Measurements from ENCODE around the gene CREG2. TPM values are rescaled to one million over a fixed set of nuclear protein-coding genes. Genes with fewer than 3 reads are reported as not detected.
"Not testable (repeated sequence)": the region's sequence is repeated elsewhere in the genome, so short reads cannot be mapped to it uniquely, and the experiment has no call there.

Gene CREG2
- polyA plus RNA-seq, 3 donors = 0.68 to 0.85 (median 0.75) TPM

DNA sequence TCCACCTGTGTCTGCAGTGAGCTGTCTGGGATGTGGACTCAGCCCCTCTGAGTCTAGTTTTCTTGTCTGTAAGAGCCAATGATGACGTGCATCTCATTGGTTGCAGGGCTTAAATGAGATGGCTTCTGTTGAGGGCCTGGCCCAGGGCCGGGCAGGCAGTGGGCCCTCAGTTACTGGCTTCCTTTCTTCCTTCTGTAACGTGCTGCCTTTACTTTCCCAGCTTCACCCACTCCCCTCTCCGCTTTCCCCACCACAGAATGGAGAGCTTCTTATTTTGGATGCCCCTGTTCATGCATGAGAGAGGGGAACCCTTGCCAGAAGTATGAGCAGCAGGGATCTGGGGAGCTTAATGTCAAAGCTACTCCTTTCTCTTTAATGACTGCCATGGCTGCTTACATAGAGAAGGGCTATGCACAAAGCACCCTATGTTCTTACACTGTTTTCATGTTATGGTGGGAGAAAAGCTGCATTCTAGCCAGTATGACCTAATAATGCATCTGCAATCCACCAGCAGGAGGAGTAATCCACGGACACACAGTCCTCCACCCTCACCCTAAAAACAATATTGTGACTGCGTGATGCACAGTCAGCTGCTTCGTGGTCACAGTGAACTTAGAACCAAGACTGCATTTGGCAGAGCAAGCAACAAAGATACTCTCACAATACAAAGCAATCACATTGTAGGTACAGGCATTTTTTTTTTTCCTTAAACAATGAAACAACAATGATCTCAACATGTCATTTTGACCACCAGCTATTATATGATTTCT is 37.2 kb downstream of the CREG2 start:
- DNase-seq (ENCODE audit: low read depth in 3 of 3, low spot score in 2 of 3) = no peak

DNA sequence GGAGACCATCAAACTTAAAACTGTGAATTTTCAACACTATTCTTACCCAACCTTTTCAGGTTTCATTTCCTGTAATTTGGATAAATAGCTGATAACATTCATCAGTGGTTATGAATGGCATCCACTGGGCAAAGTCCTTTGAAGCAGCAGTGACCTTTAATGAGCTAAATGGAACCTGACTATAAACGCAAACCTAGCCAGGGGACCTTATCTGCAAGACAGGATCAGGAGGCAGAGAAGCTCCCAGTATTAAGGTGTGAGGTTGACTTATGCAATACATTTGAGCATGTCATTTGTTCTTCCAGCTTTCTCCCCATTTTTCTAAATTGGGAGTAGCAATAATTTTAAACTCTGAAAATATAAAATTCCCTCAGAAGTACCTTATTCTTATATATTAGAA is 38.4 kb downstream of the CREG2 start:
- DNase-seq (ENCODE audit: low read depth in 3 of 3, low spot score in 2 of 3) = no peak

DNA sequence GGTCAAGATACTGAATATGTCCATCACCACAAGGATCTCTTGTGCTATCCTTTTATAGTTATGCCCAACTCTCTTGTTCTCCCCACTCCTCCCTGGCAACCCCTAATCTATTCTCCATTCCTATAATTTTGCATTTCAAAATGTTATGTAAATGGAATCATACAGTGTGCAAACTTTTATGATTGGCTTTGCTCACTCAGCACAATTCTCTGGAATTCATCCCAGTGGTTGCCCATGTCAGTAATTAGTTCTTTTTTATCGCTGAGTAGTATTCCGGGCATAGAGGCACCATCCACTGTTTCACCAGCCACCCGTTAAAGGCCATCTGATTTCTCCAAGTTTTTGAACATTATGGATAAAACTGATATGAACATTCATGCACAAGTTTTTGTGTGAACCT is 40.4 kb downstream of the CREG2 start:
- DNase-seq (ENCODE audit: low read depth in 3 of 3, low spot score in 2 of 3) = no peak

DNA sequence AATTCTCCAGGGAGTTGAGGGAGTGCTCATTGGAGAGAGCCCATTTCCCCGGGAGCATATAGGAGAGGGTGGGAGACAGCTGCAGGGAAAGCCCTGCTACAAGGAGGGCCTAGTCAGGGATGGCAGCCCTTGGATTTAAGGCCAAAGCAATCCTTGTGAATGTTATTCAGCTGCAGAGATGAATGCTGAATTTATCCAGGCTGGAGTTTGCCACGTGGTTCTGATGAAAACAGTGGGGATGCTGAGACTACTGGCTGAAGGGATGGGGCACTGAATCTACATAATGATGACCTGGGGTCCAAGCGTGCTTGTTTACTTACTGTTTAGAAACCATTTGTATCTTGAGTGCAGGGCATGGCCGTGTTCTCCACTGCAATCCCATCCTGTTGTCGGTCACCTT is 43.2 kb downstream of the CREG2 start:
- DNase-seq (ENCODE audit: low read depth in 3 of 3, low spot score in 2 of 3) = no peak

DNA sequence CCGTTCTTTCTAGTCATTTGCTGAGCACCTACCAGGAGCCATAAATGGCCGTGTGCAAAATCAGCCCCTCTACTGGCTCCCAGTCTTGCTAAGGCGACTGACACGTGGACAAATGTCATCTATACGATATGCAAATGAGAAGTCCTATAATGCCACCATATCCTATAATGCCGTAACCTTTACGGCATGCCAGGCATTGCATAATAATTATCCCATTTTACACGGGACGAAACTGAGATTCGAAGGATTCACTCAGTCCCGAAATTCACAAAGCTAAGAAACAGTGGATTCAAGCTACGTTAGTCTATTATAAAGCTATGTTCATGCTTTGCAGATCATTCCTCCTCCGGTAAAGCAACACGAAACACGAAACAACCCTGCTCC is 44.7 kb downstream of the CREG2 start:
- no peak for DNase-seq (ENCODE audit: low read depth in 3 of 3, low spot score in 2 of 3)

DNA sequence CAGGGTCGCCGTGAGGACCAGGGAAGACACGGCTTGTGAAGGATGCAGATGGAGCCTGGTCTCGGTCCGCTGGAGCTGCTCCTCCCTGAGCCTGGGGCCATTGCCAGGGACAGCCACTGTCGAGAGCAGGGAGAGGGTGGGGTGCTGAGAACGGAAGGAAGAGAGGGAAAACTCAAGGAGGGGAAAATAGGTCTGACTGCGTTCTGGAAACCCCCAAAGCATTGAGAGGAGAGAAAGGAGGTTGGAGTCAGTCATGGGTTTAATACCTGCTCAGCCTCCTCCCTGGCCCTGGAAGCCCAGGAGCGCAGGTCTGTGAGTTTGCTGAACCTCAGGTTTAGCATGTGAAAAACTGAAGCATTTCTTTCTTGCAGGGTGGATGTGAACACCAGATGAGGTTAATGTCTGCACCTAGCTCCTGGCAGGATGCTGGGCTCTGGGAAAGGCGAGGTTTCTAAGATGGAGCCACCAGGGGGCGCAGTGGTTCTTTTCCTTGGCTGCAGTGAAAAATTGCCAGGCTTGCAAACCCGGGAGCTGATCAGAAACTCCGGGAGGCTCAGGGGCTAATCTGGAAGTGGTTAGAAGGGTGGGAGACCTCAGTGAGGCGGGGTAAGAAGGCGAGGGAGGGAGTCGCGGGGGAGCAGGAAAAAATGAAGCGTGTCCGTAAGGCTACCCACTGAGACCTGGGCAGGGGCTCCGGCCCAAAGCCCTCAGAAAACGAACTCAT is 45.2 kb downstream of the CREG2 start:
- DNase-seq (ENCODE audit: low read depth in 3 of 3, low spot score in 2 of 3) = peak in 1 of 3 donors; percentile 27

DNA sequence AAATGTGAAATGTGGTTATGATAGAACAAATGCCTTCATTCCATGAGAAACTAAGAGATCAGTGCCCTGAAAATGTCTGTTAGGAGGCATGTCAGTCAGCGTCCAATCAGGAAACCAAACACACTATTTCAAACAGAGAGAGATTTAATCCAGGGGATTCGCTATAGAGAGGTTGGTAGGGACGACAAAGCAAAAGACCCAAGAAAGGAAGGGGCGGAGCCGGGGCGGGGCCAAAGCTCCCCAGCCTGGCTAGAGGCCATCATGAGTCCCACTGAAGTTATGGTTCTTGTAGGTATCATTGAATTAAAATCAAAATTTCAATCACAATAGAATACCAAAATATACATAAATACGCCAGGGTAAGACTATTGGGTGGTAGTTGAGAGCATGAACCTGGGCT is 45.9 kb downstream of the CREG2 start:
- no peak for DNase-seq (ENCODE audit: low read depth in 3 of 3, low spot score in 2 of 3)

DNA sequence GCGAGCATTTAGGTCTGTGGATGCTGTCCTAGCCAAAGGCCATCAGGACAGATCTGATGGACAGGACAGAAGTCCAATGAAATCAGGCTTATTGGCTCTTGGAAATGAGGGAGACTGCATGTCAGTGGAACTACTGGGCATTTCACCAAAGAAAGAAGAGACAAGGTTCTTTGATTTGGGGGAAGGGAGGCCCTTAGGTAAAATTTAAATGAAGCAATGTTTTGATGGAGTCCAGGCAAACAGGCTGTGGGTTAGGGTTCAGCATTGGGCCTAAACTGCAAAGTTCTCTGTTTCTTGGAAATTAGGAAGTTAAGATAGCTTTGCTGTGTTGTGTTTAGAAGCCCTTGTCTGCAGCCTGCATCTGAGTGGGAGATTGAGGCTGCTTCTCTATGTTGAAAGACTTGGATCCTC is 47.2 kb downstream of the CREG2 start:
- DNase-seq (ENCODE audit: low read depth in 3 of 3, low spot score in 2 of 3) = no peak

DNA sequence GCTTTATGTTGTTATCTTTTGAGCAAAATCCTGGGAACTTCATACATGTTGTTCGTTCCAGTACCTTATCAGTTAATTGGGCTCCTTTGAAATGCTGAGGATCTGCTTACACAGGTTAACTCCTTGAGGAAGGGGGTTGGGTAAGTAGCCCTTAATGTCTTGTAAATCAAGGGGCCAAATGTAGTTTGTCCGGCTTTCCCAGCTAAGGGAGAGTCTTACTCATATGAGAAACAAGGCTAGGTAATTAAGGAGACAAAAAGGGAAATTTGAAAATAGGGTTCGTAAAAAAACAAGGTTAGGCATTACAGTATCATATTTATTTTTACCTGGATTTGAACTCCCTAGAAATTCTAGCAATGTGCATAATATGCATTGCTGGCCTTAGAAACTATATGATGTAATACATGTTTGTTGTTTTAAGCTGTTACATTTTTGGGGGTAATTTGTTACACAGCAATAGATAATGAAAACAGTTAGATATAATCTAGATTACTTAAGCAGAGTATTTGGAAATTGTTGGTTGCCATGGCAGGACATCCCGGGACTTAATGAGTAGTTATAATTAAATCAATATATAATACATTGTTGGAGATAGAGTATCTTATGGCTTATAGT is 47.9 kb downstream of the CREG2 start:
- no peak for DNase-seq (ENCODE audit: low read depth in 3 of 3, low spot score in 2 of 3)

DNA sequence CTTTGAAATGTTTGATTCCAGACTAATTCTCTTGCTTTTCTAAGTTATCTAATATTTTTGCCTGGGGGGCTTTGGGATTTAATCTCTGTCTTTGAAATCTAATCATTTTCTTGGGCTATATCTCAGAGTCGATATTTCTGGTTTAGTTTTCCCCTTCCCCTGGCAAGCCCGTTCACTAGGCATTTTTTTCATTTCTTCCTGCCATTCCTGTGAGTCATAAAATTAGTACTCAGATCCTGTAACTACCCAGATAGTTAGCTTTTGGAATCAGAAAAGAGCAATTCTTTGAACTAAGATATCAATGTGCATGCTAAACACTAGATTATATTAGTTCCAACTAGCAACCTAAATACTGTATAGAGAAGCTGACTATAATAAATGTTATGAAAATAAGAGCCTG is 49.4 kb downstream of the CREG2 start:
- DNase-seq (ENCODE audit: low read depth in 3 of 3, low spot score in 2 of 3) = no peak

DNA sequence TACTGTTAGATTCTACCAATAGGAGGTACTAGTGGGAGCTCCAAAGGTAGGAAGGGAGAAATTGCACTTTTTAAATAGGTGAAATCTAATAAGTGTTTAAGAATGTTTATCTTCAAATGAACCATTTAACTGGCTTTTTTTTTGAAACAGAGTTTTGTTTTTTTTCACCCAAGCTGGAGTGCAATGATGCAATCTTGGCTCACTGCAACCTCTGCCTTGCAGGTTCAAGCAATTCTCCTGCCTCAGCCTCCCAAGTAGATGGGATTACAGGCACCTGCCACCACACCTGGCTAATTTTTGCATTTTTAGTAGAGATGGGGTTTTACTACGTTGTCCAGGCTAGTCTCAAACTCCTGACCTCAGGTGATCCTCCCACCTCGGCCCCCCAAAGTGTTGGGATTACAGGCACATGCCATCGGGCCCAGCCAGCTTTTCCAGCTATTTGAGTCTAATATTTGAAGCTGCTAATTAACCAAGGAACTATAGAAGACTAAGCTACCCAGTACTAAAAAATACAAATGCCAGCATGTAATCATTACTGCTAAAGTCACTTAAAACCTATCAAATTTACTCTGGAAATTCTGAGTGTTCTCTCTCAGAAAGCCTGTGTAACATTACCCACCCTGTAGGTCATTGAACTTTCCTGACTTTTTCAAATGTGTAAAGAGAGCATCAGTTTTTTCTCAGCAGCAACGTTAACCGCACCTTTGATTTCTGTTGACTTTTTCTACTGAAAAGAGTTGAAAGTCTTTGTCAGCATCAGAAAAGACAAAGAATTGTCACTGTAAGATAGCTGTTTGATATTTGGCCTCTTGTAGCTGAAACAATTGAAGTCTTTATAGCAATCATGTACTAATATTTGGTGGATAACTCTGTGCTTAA is 54.2 kb downstream of the CREG2 start:
- DNase-seq (ENCODE audit: low read depth in 3 of 3, low spot score in 2 of 3) = no peak

DNA sequence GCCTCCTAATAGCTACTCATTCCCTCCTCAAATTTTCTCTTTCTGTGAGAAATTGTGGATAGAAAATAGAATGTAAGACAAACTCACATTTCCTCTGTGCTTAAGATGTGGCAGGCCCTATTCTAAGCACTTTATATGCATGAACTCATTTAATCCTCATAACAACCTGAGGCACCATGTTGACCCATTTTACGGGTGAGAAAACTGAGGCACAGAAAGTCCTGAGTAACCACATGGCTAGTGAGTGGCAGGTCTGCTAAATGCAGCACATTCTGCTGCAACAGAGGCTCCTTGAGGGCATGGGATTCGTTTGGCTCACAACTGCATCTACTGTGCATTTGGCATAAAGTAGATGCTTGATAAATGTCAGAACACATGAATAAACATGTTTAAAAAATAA is 56.1 kb downstream of the CREG2 start:
- no peak for DNase-seq (ENCODE audit: low read depth in 3 of 3, low spot score in 2 of 3)

DNA sequence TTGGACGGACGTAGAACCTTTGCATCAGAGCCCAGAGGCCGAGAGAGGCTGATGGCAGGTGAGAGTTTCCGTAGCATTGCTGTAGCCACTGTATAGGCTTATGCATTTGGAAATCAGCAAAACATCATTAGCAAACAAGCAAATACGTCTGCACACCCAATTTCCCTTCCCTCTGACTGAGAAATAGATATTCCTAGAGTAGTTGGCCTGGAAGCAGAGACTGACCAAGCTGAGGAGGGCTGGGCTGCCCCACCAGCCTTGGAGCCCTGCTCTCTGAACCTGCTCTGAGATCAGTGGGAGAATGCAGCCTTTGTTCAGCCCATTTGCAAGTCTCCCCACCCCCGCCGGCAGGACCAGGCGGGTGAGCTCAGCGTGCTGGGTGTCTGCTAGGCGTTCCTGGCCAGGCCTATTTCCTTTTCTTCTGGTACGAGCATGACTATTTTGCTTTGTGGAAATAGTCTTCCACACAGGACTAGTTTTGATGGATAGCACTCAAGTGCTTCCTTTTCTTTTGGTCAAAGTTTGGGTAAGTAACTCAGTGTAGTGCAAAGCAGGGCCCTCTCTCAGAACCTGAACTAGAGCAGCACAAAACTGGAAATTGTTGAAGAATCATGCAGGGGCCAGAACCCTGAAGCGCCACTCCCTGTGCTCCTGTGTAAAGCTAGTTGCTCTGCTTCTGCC is 56.9 kb downstream of the CREG2 start:
- no peak for DNase-seq (ENCODE audit: low read depth in 3 of 3, low spot score in 2 of 3)

DNA sequence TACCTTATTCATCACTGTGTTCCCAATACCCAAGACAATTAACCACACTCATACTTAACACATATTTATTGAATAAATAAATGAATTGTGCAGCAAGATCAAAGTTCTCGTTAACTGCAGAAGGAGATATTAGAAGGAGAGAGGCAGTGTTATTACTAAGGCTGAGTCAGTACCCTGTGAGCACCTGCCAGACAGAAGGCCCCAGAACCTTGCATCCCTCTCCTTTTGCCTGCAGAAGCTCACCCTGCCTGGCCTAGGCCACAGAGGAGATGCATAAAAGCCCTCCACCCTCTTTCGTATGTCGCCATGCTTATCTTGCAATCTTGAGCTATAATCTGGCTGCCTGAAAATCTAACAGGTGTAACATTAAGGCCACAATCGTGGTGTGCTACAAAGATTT is 58.3 kb downstream of the CREG2 start:
- no peak for DNase-seq (ENCODE audit: low read depth in 3 of 3, low spot score in 2 of 3)

DNA sequence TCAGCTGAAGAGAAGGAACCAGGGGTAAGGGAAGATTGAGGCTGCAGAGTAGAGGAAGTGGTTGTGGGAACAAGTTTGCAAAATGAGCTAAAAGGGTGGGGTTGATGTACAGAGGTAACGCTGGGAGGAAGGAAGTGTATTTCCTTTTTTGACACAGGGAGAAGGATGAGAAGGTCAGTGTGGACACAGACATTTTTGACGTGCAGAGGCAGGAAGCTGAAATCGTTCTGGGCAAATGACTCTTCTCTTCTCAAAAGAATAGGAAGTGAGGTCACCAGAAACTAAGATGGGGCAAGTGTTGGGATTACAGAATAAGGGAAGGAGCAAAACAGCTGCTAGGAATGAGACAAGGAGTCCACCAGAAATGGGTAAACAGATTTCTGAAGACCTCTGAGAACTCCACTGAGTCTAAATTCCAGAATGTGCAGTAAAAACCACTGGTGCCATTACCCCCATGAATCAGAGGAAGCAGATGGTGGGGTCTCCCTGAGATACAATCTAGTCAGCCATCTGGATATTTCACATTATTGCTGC is 58.8 kb downstream of the CREG2 start:
- no peak for DNase-seq (ENCODE audit: low read depth in 3 of 3, low spot score in 2 of 3)

DNA sequence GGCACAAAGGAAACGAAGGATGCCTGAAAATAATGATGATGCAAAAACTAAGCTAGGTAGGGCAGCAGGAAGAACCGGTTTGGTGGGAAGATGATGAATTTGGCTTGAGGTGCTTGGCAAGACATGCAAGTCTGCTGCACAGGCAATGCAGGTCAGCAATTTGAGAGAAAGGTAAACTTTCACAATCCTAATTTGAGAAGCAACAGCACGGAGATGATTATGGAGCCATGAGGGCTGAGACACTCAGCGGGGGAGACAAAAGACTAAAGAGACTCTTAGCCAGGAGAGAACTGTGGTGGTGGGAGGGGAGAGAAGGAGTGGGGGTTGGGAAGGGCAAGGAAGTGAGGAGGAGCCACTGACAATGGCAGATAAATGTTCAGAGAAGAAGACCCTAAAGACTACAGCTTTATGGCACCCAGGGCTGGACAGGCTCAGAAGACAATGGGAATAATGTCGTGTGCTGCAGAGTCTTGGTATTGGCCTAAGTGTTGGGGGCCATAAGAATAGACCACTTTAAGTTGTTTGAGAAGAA is 59.4 kb downstream of the CREG2 start:
- DNase-seq (ENCODE audit: low read depth in 3 of 3, low spot score in 2 of 3) = no peak

DNA sequence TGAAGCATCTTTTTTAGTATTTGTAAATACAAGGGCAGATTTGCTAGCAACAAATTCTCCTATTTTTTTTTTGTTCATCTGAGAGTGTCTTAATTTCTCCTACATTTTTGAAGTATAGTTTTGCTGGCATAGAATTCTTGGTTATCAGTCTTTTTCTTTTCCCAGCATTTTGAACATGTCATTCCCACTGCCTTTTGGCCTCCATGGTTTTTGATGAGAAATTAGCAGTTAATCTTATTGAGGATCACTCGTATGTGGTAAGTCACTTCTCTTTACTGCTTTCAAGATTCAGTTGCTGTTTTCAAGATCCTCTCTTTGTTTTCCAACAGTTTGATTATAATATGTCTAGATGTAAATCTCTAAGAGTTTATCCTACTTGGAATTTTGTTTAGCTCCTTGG is 61.9 kb downstream of the CREG2 start:
- DNase-seq (ENCODE audit: low read depth in 3 of 3, low spot score in 2 of 3) = no peak

DNA sequence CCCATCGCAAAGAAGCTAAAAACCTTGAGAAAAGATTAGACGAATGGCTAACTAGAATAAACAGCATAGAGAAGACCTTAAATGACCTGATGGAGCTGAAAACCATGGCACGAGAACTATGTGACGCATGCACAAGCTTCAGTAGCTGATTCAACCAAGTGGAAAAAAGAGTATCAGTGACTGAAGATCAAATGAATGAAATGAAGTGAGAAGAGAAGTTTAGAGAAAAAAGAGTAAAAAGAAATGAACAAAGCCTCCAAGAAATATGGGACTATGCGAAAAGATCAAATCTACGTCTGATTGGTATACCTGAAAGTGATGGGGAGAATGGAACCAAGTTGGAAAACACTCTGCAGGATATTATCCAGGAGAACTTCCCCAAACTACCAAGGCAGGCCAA is 70.7 kb downstream of the CREG2 start:
- DNase-seq (ENCODE audit: low read depth in 3 of 3, low spot score in 2 of 3) = not testable (repeated sequence)

DNA sequence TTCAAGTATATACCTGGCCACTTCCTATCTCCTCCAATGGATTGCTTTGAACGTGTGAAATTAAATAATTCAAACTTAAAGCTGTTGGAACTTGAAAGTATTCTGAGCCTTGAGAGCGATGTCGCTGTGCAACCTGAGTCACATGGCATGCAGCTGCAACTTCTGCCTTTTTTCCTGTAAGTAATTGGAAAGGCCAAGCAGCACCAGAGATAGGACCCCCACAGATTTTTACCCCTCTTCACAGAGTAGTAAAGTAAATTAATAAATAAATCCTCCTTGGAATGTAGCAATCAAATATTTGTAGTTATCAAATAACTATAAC is 75.6 kb downstream of the CREG2 start:
- no peak for DNase-seq (ENCODE audit: low read depth in 3 of 3, low spot score in 2 of 3)
